Activated CD4-positive, alpha-beta T cell treated with anti-CD3 and anti-CD28 coated beads for 36 hours (primary cell): ENCODE measurements around the gene PDE6G. TPM values are rescaled to one million over a fixed set of nuclear protein-coding genes. Genes with fewer than 3 reads are reported as not detected.
A peak's percentile ranks its signal among the peaks of the same experiment; 100 is the strongest.

Experiments used
- ATAC-seq: fragments of 200-7000 bp; cut with Tn5 transposase; one replicate; pipeline ENCODE4 v1.10.0; 2021; ENCODE audit warnings: mild to moderate bottlenecking, moderate library complexity
- CTCF ChIA-PET: fragments of 350-600 bp; sonication (Branson Sonifier 250); formaldehyde crosslinking; loops from one replicate; lab custom pipeline; 2021; ENCODE audit warnings: antibody characterized with exemption; lab: Charles Lee
- POLR2A ChIA-PET: fragments of 350-600 bp; sonication (Branson Sonifier 250); formaldehyde crosslinking; loops from one replicate; lab custom pipeline; 2021; ENCODE audit warnings: antibody characterized with exemption, inconsistent platforms; lab: Charles Lee
- DNase-seq: peaks from one replicate; pipeline ENCODE4 v3.0.0-alpha.2; 2020
- H3K27ac Mint-ChIP-seq: one replicate; pipeline ENCODE4 v1.8.0; 2021; ENCODE audit warnings: mixed read lengths
- H3K27me3 Mint-ChIP-seq: one replicate; pipeline ENCODE4 v1.8.0; 2021; ENCODE audit warnings: mixed read lengths
- H3K36me3 Mint-ChIP-seq: one replicate; pipeline ENCODE4 v1.8.0; 2021; ENCODE audit warnings: low read depth, mixed read lengths
- H3K4me1 Mint-ChIP-seq: one replicate; pipeline ENCODE4 v1.8.0; 2021; ENCODE audit warnings: mixed read lengths
- H3K4me3 Mint-ChIP-seq: one replicate; pipeline ENCODE4 v1.8.0; 2021; ENCODE audit warnings: mild to moderate bottlenecking, moderate library complexity, mixed read lengths
- H3K9me3 Mint-ChIP-seq: one replicate; pipeline ENCODE4 v1.8.0; 2021; ENCODE audit warnings: low read depth, mixed read lengths
- intact Hi-C, 2 experiments: fragments of 100-400 bp; cut with DNase I in 1 of 2; cut with micrococcal nuclease in 1 of 2; formaldehyde crosslinking; loops; one replicate each; pipeline versions ENCODE4 v1.14.2 to v1.15.1; 2022 to 2024; cut with DNase I, micrococcal nuclease
- microRNA-seq: library from miRNA; unstranded; fragments of <30 nt; microRNA quantifications from one replicate; pipeline ENCODE4 v1.2.0, GENCODE V29; 2021; ENCODE audit warnings: borderline replicate concordance
- total RNA-seq, 2 experiments: library from RNA; stranded (reverse); gene quantifications; one replicate each; pipeline ENCODE4 v1.2.3, GENCODE V29; 2021

The PDE6G gene
- total RNA-seq, 2 experiments from 2014 or later, result 1.4 to 2.5 TPM

GRCh38 chr17:81607431-81607830 is 48.9 kb downstream of the PDE6G start:
- ChIA-PET POLR2A (no interaction called here), CTCF (interaction anchor here (0.6 to 1.5 kb wide), 2 partner anchors 88 to 248 kb away, joined by 3 to 4 read pairs; no protein-coding TSS in a partner anchor)
- peaks cover 2% of the 10 kb centered on the region for H3K4me1 Mint-ChIP-seq
- DNase-seq, result no peak
- no peaks in the 10 kb centered on the region for H3K27me3 Mint-ChIP-seq
- ATAC-seq, result peak; percentile 23
- no peak overlapping the region for H3K4me3 Mint-ChIP-seq
- H3K27ac Mint-ChIP-seq, result no peak overlapping the region
- no peaks in the 10 kb centered on the region for H3K9me3 Mint-ChIP-seq
- intact Hi-C loops, result no loop called here
- peaks cover 23% of the 10 kb centered on the region for H3K36me3 Mint-ChIP-seq

GRCh38 chr17:81603846-81604610 is 52.3 kb downstream of the PDE6G start:
- POLR2A ChIA-PET, result no interaction called here
- peaks cover 28% of the 10 kb centered on the region for H3K36me3 Mint-ChIP-seq

GRCh38 chr17:81601525-81602120 is 54.7 kb downstream of the PDE6G start:
- POLR2A ChIA-PET, result no interaction called here
- no peak overlapping the region for H3K27ac Mint-ChIP-seq
- CTCF ChIA-PET, result interaction anchor here (0.5 to 2.1 kb wide), 22 partner anchors 9 to 339 kb away, joined by 3 to 18 read pairs (median 3); partner anchors contain the start of gene FAAP100
- H3K27me3 Mint-ChIP-seq, result no peaks in the 10 kb centered on the region
- DNase-seq (peak; percentile 48), ATAC-seq (peak; percentile 99)
- no peaks in the 10 kb centered on the region for H3K4me1 Mint-ChIP-seq
- H3K4me3 Mint-ChIP-seq, result no peak overlapping the region
- intact Hi-C loops, result loop anchor here (1.0 to 2.0 kb wide), 3 partner anchors 87 to 349 kb away; no protein-coding TSS in a partner anchor
- H3K9me3 Mint-ChIP-seq, result no peaks in the 10 kb centered on the region
- H3K36me3 Mint-ChIP-seq, result peaks cover 35% of the 10 kb centered on the region

More at GRCh38 chr17:81603846-81604610, 52.3 kb downstream of the PDE6G start:
- Mint-ChIP-seq H3K4me1 (peaks cover 2% of the 10 kb centered on the region), H3K4me3 (no peak overlapping the region), H3K27me3 (no peaks in the 10 kb centered on the region), H3K27ac (peak overlapping the region; percentile 23), H3K9me3 (no peaks in the 10 kb centered on the region)
- ATAC-seq (no peak), DNase-seq (no peak)
- CTCF ChIA-PET, result no interaction called here
- intact Hi-C loops, result no loop called here

Small RNA genes lying within 50 kb of the gene (microRNA-seq; reads per million reads assigned to microRNA genes)
- gene MIR6786, result 6.0 reads per million, percentile 20 among the genes with 10 or more reads in this experiment

Other genes starting within 250 kb of the PDE6G start
- gene ACTG1, start 143.7 kb downstream of the PDE6G start, total RNA-seq, result 1,000 to 10,000 TPM; 4,119 to 5,987 TPM
- gene FSCN2, start 128.2 kb downstream of the PDE6G start, total RNA-seq, result under 1 TPM; 0.23 to 0.58 TPM
- 10 to 100 TPM; 30.4 to 39.3 TPM for gene FAAP100, start 104.2 kb downstream of the PDE6G start, total RNA-seq
- gene NPLOC4, start 19.4 kb downstream of the PDE6G start, total RNA-seq, result 10 to 100 TPM; 71.8 to 93.1 TPM
- under 1 TPM; 0.34 to 0.35 TPM for gene TSPAN10, start 19.3 kb downstream of the PDE6G start, total RNA-seq
- 10 to 100 TPM; 29.4 to 45.3 TPM for gene OXLD1, start 10.1 kb upstream of the PDE6G start, total RNA-seq
- gene CCDC137, start 10.2 kb upstream of the PDE6G start, total RNA-seq, result 10 to 100 TPM; 30.0 to 36.6 TPM
- 10 to 100 TPM; 39.0 to 39.1 TPM for gene ARL16, start 27.3 kb upstream of the PDE6G start, total RNA-seq
- gene HGS, start 27.5 kb upstream of the PDE6G start, total RNA-seq, result 100 to 1,000 TPM; 100 to 102 TPM
- gene MRPL12, start 46.8 kb upstream of the PDE6G start, total RNA-seq, result 100 to 1,000 TPM in 1 of 2 experiments, 10 to 100 TPM in 1; 94.0 to 116 TPM
- 10 to 100 TPM; 28.6 to 31.8 TPM for gene SLC25A10, start 55.7 kb upstream of the PDE6G start, total RNA-seq
- gene GCGR, start 147.6 kb upstream of the PDE6G start, total RNA-seq, result not detected
- gene MCRIP1, start 176.7 kb upstream of the PDE6G start, total RNA-seq, result 10 to 100 TPM; 45.8 to 50.4 TPM
- not detected for gene PPP1R27, start 178.5 kb upstream of the PDE6G start, total RNA-seq
- 100 to 1,000 TPM; 414 to 578 TPM for gene P4HB, start 204.0 kb upstream of the PDE6G start, total RNA-seq
- gene ARHGDIA, start 214.8 kb upstream of the PDE6G start, total RNA-seq, result 100 to 1,000 TPM; 513 to 661 TPM
- 100 to 1,000 TPM; 197 to 230 TPM for gene ALYREF, start 235.0 kb upstream of the PDE6G start, total RNA-seq
- 100 to 1,000 TPM in 1 of 2 experiments, 10 to 100 TPM in 1; 79.9 to 131 TPM for gene ANAPC11, start 235.2 kb upstream of the PDE6G start, total RNA-seq
- under 1 TPM in 1 of 2 experiments, not detected in 1; 0.14 TPM for gene NPB, start 245.7 kb upstream of the PDE6G start, total RNA-seq